Measurements from ENCODE around the gene FYTTD1.

DNA sequence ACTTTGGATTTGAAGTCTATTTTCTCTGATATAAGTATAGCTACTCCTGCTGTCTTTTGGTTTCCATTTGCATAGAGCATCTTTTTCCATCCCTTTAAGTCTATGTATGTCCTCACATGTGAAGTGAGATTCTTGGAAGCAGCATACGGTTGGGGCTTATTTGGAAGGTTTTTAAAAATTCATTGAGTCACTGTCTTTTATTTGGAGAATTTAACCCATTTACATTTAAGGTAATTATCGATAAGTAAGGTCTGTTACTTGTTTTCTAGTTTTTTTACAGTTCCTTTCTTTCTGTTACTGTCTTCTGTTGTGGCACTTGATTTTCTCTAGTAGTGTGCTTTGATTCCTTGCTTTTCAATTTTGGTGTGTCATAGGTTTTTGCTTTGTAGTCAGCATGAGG, 26.9 kb upstream of the FYTTD1 start:
- TF ChIP-seq, protein P1, sequence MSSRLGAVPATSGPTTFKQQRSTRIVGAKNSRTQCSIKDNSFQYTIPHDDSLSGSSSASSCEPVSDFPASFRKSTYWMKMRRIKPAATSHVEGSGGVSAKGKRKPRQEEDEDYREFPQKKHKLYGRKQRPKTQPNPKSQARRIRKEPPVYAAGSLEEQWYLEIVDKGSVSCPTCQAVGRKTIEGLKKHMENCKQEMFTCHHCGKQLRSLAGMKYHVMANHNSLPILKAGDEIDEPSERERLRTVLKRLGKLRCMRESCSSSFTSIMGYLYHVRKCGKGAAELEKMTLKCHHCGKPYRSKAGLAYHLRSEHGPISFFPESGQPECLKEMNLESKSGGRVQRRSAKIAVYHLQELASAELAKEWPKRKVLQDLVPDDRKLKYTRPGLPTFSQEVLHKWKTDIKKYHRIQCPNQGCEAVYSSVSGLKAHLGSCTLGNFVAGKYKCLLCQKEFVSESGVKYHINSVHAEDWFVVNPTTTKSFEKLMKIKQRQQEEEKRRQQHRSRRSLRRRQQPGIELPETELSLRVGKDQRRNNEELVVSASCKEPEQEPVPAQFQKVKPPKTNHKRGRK (CRISPR knock-in tag; IDR thresholded peaks at IDR 0.05; ENCODE audit: borderline replicate concordance): no peak
- TF ChIP-seq, protein P2, sequence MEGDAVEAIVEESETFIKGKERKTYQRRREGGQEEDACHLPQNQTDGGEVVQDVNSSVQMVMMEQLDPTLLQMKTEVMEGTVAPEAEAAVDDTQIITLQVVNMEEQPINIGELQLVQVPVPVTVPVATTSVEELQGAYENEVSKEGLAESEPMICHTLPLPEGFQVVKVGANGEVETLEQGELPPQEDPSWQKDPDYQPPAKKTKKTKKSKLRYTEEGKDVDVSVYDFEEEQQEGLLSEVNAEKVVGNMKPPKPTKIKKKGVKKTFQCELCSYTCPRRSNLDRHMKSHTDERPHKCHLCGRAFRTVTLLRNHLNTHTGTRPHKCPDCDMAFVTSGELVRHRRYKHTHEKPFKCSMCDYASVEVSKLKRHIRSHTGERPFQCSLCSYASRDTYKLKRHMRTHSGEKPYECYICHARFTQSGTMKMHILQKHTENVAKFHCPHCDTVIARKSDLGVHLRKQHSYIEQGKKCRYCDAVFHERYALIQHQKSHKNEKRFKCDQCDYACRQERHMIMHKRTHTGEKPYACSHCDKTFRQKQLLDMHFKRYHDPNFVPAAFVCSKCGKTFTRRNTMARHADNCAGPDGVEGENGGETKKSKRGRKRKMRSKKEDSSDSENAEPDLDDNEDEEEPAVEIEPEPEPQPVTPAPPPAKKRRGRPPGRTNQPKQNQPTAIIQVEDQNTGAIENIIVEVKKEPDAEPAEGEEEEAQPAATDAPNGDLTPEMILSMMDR (IDR thresholded peaks at IDR 0.05): no peak
- TF ChIP-seq TEAD4 (CRISPR knock-in tag; IDR thresholded peaks at IDR 0.05) (no peak), CREM (CRISPR knock-in tag; IDR thresholded peaks at IDR 0.05) (no peak), SOX15 (CRISPR knock-in tag; IDR thresholded peaks at IDR 0.05) (no peak), FOXK1 (CRISPR knock-in tag; IDR thresholded peaks at IDR 0.05) (no peak)
- TF ChIP-seq, protein P3, sequence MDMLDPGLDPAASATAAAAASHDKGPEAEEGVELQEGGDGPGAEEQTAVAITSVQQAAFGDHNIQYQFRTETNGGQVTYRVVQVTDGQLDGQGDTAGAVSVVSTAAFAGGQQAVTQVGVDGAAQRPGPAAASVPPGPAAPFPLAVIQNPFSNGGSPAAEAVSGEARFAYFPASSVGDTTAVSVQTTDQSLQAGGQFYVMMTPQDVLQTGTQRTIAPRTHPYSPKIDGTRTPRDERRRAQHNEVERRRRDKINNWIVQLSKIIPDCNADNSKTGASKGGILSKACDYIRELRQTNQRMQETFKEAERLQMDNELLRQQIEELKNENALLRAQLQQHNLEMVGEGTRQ (CRISPR knock-in tag; IDR thresholded peaks at IDR 0.05): no peak
